Neuronal stem cell (in vitro differentiated cells): ENCODE measurements around the gene FGD3.
A peak's percentile ranks its signal among the peaks of the same experiment; 100 is the strongest.

Experiments
- DNase-seq: peaks from one replicate; pipeline ENCODE4 v3.0.0-alpha.2; 2013; ENCODE audit warnings: low spot score
- H2AFZ ChIP-seq: one replicate; pipeline ENCODE4 v1.6.1; 2013; ENCODE audit warnings: mild to moderate bottlenecking, low read length, inconsistent platforms
- H2AK5ac ChIP-seq: 2 replicates; pipeline ENCODE4 v1.6.1; 2013; ENCODE audit warnings: low read depth, mild to moderate bottlenecking, inconsistent platforms, low read length, moderate library complexity, mixed read lengths
- H2BK120ac ChIP-seq: 2 replicates; pipeline ENCODE4 v1.6.1; 2013; ENCODE audit warnings: low read depth, mild to moderate bottlenecking, inconsistent platforms, low read length, moderate library complexity, mixed read lengths
- H2BK12ac ChIP-seq: one replicate; pipeline ENCODE4 v1.6.1; 2013; ENCODE audit warnings: low read length, inconsistent platforms
- H2BK15ac ChIP-seq: 2 replicates; pipeline ENCODE4 v1.6.1; 2013; ENCODE audit warnings: mild to moderate bottlenecking, low read length, inconsistent platforms, mixed read lengths
- H2BK5ac ChIP-seq: one replicate; pipeline ENCODE4 v1.6.1; 2013; ENCODE audit warnings: inconsistent platforms, mild to moderate bottlenecking, low read length, moderate library complexity
- H3K14ac ChIP-seq: one replicate; pipeline ENCODE4 v1.6.1; 2013; ENCODE audit warnings: low read length, inconsistent platforms
- H3K18ac ChIP-seq: 2 replicates; pipeline ENCODE4 v1.6.1; 2013; ENCODE audit warnings: low read length, inconsistent platforms
- H3K23ac ChIP-seq: 2 replicates; pipeline ENCODE4 v1.6.1; 2013; ENCODE audit warnings: low read depth, mild to moderate bottlenecking, mixed read lengths, low read length, inconsistent platforms; ENCODE audit not compliant: poor library complexity
- H3K27ac ChIP-seq: replicated peaks from 3 replicates; pipeline ENCODE4 v1.5.1; 2013; ENCODE audit warnings: low read length, inconsistent platforms
- H3K27me3 ChIP-seq, 3 experiments: 2 replicates each; pipeline ENCODE4 v1.6.1; 2013; ENCODE audit warnings: low read length in 3 of 3, mild to moderate bottlenecking in 2 of 3, inconsistent platforms in 1 of 3, low read depth in 1 of 3, mixed read lengths in 1 of 3, moderate library complexity in 1 of 3; ENCODE audit not compliant: control insufficient read depth in 3 of 3, insufficient read depth in 3 of 3
- H3K36me3 ChIP-seq, 2 donors: replicated peaks in 1 of 2; 2 replicates each; pipeline ENCODE4 v1.6.1; 2013; ENCODE audit warnings: low read length in 2 of 2; ENCODE audit not compliant: control insufficient read depth in 2 of 2, insufficient read depth in 2 of 2
- H3K4ac ChIP-seq: 2 replicates; pipeline ENCODE4 v1.6.1; 2013; ENCODE audit warnings: inconsistent platforms, mild to moderate bottlenecking, low read length, moderate library complexity
- H3K4me1 ChIP-seq, 2 donors: 1 replicate in 1 of 2; 2 replicates in 1 of 2; pipeline ENCODE4 v1.6.1; 2013; ENCODE audit warnings: low read length in 2 of 2, low read depth in 1 of 2; ENCODE audit not compliant: control insufficient read depth in 2 of 2, insufficient read depth in 1 of 2
- H3K4me2 ChIP-seq: one replicate; pipeline ENCODE4 v1.6.1; 2013; ENCODE audit warnings: mild to moderate bottlenecking, low read length, inconsistent platforms; ENCODE audit not compliant: insufficient read depth, poor library complexity, severe bottlenecking
- H3K4me3 ChIP-seq, 2 donors: 2 replicates each; pipeline ENCODE4 v1.5.1; 2013; ENCODE audit warnings: low read length in 2 of 2, mild to moderate bottlenecking in 2 of 2, inconsistent platforms in 1 of 2, moderate library complexity in 1 of 2
- H3K79me1 ChIP-seq: one replicate; pipeline ENCODE4 v1.6.1; 2013; ENCODE audit warnings: low read depth, mild to moderate bottlenecking, inconsistent platforms, low read length, moderate library complexity
- H3K9ac ChIP-seq: one replicate; pipeline ENCODE4 v1.6.1; 2013; ENCODE audit warnings: mild to moderate bottlenecking, low read depth, low read length, inconsistent platforms; ENCODE audit not compliant: poor library complexity
- H3K9me3 ChIP-seq, 2 donors: replicated peaks in 1 of 2; 2 replicates each; pipeline versions ENCODE3 to v1.6.1; 2013; ENCODE audit warnings: low read length in 2 of 2, mild to moderate bottlenecking in 2 of 2, inconsistent platforms in 1 of 2, low read depth in 1 of 2, mixed read lengths in 1 of 2, moderate library complexity in 1 of 2; ENCODE audit not compliant: control insufficient read depth in 2 of 2, insufficient read depth in 1 of 2
- H4K8ac ChIP-seq: one replicate; pipeline ENCODE4 v1.6.1; 2013; ENCODE audit warnings: low read depth, mild to moderate bottlenecking, inconsistent platforms, low read length, moderate library complexity
- H4K91ac ChIP-seq: one replicate; pipeline ENCODE4 v1.6.1; 2013; ENCODE audit warnings: low read length, low read depth, mild to moderate bottlenecking, inconsistent platforms; ENCODE audit not compliant: poor library complexity
- WGBS, 2 donors: extraction: QIAGEN DNeasy Blood & Tissue Kit; methylation state at CpG; one replicate each; pipeline ENCODE4 v1.1.7; 2013; ENCODE audit warnings: missing lambda C conversion rate in 2 of 2, mixed read lengths in 1 of 2; ENCODE audit not compliant: insufficient read length in 2 of 2, insufficient replicate concordance in 1 of 2; ENCODE audit errors: extremely low coverage in 2 of 2; 5-methylcytosine and 5-hydroxymethylcytosine counted together

FGD3 gene

DNA sequence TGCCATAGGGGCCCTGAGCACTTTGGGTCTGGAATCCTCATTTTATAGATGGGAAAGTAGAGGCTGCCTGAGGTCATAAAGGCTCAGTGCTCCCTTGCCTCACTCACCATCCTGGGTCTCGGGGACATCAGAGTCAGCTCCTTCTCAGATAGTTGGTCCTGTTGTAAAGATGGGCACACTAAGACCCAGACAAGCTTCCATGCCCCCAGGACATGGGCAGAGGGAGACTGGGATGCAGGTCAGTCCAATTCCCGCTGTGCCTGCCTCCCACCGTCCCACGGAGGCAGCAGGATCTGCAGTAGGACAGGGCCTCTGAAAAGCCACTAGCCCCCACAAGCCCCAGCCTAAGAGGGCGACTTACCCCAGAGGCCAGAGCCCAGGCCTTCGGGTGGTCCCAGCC lies 92.1 kb downstream of the FGD3 start:
- Histone ChIP-seq H3K4me3 (no peak overlapping the region), H4K8ac (no peak overlapping the region), H2AFZ (no peak overlapping the region), H3K23ac (no peak overlapping the region), H3K4me2 (no peak overlapping the region), H3K9ac (no peak overlapping the region), H2BK120ac (no peak overlapping the region), H3K4ac (no peak overlapping the region), H3K79me1 (peaks cover 2% of the 10 kb centered on the region), H3K9me3 (no peaks in the 10 kb centered on the region), H3K27ac (no peak overlapping the region), H3K27me3 (peaks cover 0 to 10% (median 0%) of the 10 kb centered on the region in 3 experiments), H3K14ac (peak overlapping the region; percentile 56), H2AK5ac (no peak overlapping the region), H2BK12ac (no peak overlapping the region), H3K18ac (no peak overlapping the region), H3K36me3 (no peaks in the 10 kb centered on the region), H4K91ac (peak overlapping the region; percentile 59), H2BK15ac (no peak overlapping the region), H3K4me1 (peaks cover 0 to 7% of the 10 kb centered on the region in 2 donors), H2BK5ac (no peak overlapping the region)
- no CpG with 5 or more reads among the region's 6 CpGs for WGBS, 2 donors
- no peak for DNase-seq

DNA sequence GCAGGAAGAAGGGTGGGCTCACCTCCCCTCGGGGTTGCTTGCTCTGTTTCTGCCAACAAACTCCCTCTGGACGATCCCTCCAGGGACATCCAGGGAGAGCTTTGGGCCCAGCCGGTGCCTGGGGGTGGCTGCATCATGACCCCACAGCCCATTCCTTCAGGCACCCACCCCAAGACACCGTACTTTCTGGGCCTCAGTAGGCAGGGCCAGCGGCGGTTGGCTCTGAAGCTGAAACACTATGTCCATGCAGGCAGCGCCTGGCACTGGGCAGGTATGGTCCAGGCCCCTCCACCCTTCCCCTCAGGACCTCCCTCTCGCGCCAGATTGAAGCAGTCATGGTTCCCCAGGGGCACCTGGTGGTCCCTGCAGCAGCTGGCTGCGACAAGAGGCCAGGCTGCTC lies 92.7 kb downstream of the FGD3 start:
- Histone ChIP-seq H3K36me3 (no peaks in the 10 kb centered on the region), H3K27me3 (peaks cover 0 to 10% (median 0%) of the 10 kb centered on the region in 3 experiments), H4K91ac (peak overlapping the region; percentile 59), H2BK120ac (no peak overlapping the region), H3K18ac (peak overlapping the region; percentile 48), H2AFZ (no peak overlapping the region), H3K4me3 (no peak overlapping the region), H3K4me2 (no peak overlapping the region), H3K14ac (peak overlapping the region; percentile 56), H3K4ac (no peak overlapping the region), H3K4me1 (peaks cover 0 to 7% of the 10 kb centered on the region in 2 donors), H2BK15ac (peak overlapping the region; percentile 49), H3K9me3 (no peaks in the 10 kb centered on the region), H2BK5ac (no peak overlapping the region), H3K9ac (no peak overlapping the region), H2BK12ac (no peak overlapping the region), H3K79me1 (peaks cover 2% of the 10 kb centered on the region), H3K27ac (no peak overlapping the region), H2AK5ac (peak overlapping the region; percentile 75), H3K23ac (no peak overlapping the region), H4K8ac (no peak overlapping the region)
- DNase-seq = no peak
- WGBS, 2 donors = no CpG with 5 or more reads among the region's 10 CpGs

DNA sequence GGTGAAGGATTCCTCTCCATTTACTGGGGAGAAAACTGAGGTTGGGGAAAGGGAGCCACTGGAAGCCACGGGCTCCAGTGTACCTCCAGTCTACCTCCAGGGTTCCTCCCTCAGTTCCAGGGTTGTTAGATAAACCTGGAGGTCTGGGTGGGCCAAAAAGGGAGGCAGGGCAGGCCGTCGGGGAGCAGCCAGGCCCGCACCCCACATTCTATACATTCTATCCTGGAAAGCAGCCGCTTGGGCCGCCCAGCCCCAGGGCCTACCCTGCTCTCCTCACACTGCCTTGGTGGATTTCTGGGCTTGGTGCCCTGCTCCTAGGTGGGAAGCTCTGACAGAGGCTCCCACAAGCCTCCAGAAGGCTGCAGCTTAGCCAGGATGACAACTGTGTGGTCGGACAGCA lies 93.1 kb downstream of the FGD3 start:
- H2BK15ac ChIP-seq = peak overlapping the region; percentile 49
- H4K8ac ChIP-seq = peak overlapping the region; percentile 72
- H3K79me1 ChIP-seq = peaks cover 2% of the 10 kb centered on the region
- no peaks in the 10 kb centered on the region for H3K36me3 ChIP-seq
- H2BK120ac ChIP-seq = no peak overlapping the region
- DNase-seq = no peak
- H3K4me3 ChIP-seq = no peak overlapping the region
- no peaks in the 10 kb centered on the region for H3K9me3 ChIP-seq
- peak overlapping the region; percentile 33 for H3K18ac ChIP-seq
- no peak overlapping the region for H2BK5ac ChIP-seq
- H2AFZ ChIP-seq = no peak overlapping the region
- WGBS, 2 donors = no CpG with 5 or more reads among the region's 7 CpGs
- H3K4ac ChIP-seq = peak overlapping the region; percentile 78
- peaks cover 0 to 7% of the 10 kb centered on the region in 2 donors for H3K4me1 ChIP-seq
- no peak overlapping the region for H3K23ac ChIP-seq
- H2AK5ac ChIP-seq = peak overlapping the region; percentile 75
- no peak overlapping the region for H3K9ac ChIP-seq
- H2BK12ac ChIP-seq = no peak overlapping the region
- H3K14ac ChIP-seq = peak overlapping the region; percentile 97
- H3K27ac ChIP-seq = no peak overlapping the region
- H3K27me3 ChIP-seq = peaks cover 0 to 7% (median 0%) of the 10 kb centered on the region in 3 experiments
- H3K4me2 ChIP-seq = no peak overlapping the region
- no peak overlapping the region for H4K91ac ChIP-seq

DNA sequence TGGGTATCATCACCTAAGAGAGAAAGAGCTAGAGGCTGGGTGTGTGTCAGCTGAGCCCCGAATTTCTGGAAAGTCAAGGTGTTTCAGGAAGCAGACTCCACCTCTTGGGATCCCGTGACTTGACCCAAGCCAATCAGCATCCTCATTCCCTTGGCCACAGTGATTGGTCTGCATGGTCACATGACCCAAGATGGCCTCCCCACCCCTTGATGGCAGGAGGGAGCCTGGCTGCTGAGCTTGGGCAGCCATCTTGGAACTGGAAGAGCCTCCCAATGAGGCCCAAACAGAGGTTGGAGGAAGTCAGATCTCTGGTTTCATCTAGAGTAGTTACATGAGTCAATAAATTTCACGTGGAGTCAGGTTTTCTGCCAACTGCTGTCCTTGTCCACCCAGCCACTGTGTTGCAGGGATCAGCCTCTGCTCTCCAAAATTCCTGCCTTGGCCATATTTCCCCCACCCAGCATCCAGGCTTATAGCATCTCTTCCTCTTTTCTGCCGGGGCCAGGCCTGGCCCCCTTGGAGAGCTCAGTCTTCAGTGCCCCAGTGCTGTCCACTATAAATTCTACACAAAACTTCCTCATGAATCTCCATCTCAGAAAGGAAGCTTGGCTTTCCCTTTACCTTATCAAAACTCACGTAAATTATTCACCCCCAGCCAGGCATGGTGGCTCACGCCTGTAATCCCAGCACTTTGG lies 93.9 kb downstream of the FGD3 start:
- Histone ChIP-seq H2AK5ac (no peak overlapping the region), H3K4me3 (no peak overlapping the region), H3K4me2 (no peak overlapping the region), H4K91ac (no peak overlapping the region), H2BK15ac (peak overlapping the region; percentile 45), H3K79me1 (peaks cover 2% of the 10 kb centered on the region), H2AFZ (peak overlapping the region; percentile 58), H3K9ac (no peak overlapping the region), H3K9me3 (no peaks in the 10 kb centered on the region), H3K4me1 (peaks cover 0 to 7% of the 10 kb centered on the region in 2 donors), H3K23ac (no peak overlapping the region), H4K8ac (no peak overlapping the region), H2BK12ac (no peak overlapping the region), H3K36me3 (no peaks in the 10 kb centered on the region), H3K27ac (no peak overlapping the region), H3K27me3 (peaks cover 0 to 3% (median 0%) of the 10 kb centered on the region in 3 experiments), H3K4ac (no peak overlapping the region), H3K14ac (no peak overlapping the region), H3K18ac (peak overlapping the region; percentile 51), H2BK120ac (no peak overlapping the region), H2BK5ac (no peak overlapping the region)
- WGBS, 2 donors = no CpG with 5 or more reads among the region's 6 CpGs
- DNase-seq = no peak
